SK-N-SH treated with all-trans-retinoic acid at 6 μM for 48 hours (cell line): Measurements from ENCODE around the gene CTU1.

ENCODE experiments used
- CSDC2 ChIP-seq: fragments of 250-450 bp; sonication (Bioruptor Pico); IDR thresholded peaks from 2 replicates; pipeline ENCODE4 v1.5.0; 2020; ENCODE audit warnings: mild to moderate bottlenecking, moderate library complexity
- RARB ChIP-seq: fragments of 250-450 bp; sonication (Bioruptor Pico); IDR thresholded peaks from 2 replicates; pipeline ENCODE4 v1.8.0; 2021; ENCODE audit warnings: mild to moderate bottlenecking, moderate library complexity
- ZFP3 ChIP-seq: fragments of 250-450 bp; sonication (Bioruptor Pico); IDR thresholded peaks from 2 replicates; pipeline ENCODE4 v1.5.0; 2020; ENCODE audit warnings: mild to moderate bottlenecking, moderate library complexity
- ZFP30 ChIP-seq: fragments of 450-650 bp; formaldehyde crosslinking; IDR thresholded peaks from 2 replicates; pipeline ENCODE4 v1.5.0; 2022; ENCODE audit warnings: mild to moderate bottlenecking, moderate library complexity
- TF ChIP-seq, protein P1 (sequence below): fragments of 250-450 bp; sonication (Bioruptor Pico); IDR thresholded peaks from 2 replicates; pipeline ENCODE4 v1.8.0; 2020; ENCODE audit warnings: mild to moderate bottlenecking, moderate library complexity, borderline replicate concordance
- TF ChIP-seq, protein P2 (sequence below): fragments of 250-450 bp; sonication (Bioruptor Pico); IDR thresholded peaks from 2 replicates; pipeline ENCODE4 v1.8.0; 2021; ENCODE audit warnings: low read depth, mild to moderate bottlenecking, moderate library complexity, borderline replicate concordance

GRCh38 chr19:51119611-51120010 lies 11.4 kb upstream of the CTU1 start:
- TF ChIP-seq ZFP3 (CRISPR knock-in tag) = no peak
- no peak for TF ChIP-seq ZFP30 (CRISPR knock-in tag)
- no peak for TF ChIP-seq RARB (CRISPR knock-in tag)
- TF ChIP-seq, protein P1, sequence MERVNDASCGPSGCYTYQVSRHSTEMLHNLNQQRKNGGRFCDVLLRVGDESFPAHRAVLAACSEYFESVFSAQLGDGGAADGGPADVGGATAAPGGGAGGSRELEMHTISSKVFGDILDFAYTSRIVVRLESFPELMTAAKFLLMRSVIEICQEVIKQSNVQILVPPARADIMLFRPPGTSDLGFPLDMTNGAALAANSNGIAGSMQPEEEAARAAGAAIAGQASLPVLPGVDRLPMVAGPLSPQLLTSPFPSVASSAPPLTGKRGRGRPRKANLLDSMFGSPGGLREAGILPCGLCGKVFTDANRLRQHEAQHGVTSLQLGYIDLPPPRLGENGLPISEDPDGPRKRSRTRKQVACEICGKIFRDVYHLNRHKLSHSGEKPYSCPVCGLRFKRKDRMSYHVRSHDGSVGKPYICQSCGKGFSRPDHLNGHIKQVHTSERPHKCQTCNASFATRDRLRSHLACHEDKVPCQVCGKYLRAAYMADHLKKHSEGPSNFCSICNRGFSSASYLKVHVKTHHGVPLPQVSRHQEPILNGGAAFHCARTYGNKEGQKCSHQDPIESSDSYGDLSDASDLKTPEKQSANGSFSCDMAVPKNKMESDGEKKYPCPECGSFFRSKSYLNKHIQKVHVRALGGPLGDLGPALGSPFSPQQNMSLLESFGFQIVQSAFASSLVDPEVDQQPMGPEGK (CRISPR knock-in tag) = no peak
- no peak for TF ChIP-seq CSDC2 (CRISPR knock-in tag)
- TF ChIP-seq, protein P2, sequence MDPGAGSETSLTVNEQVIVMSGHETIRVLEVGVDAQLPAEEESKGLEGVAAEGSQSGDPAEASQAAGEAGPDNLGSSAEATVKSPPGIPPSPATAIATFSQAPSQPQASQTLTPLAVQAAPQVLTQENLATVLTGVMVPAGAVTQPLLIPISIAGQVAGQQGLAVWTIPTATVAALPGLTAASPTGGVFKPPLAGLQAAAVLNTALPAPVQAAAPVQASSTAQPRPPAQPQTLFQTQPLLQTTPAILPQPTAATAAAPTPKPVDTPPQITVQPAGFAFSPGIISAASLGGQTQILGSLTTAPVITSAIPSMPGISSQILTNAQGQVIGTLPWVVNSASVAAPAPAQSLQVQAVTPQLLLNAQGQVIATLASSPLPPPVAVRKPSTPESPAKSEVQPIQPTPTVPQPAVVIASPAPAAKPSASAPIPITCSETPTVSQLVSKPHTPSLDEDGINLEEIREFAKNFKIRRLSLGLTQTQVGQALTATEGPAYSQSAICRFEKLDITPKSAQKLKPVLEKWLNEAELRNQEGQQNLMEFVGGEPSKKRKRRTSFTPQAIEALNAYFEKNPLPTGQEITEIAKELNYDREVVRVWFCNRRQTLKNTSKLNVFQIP (CRISPR knock-in tag) = no peak
